GM19397 (cell line): ENCODE measurements around the gene MSX2.

ENCODE experiments used
- ATAC-seq: cut with Tn5 transposase; IDR thresholded peaks from one replicate; pipeline ENCODE4 v1.9.1; 2021; ENCODE audit warnings: mild to moderate bottlenecking, moderate library complexity; ENCODE audit not compliant: unreplicated experiment

Gene MSX2

DNA sequence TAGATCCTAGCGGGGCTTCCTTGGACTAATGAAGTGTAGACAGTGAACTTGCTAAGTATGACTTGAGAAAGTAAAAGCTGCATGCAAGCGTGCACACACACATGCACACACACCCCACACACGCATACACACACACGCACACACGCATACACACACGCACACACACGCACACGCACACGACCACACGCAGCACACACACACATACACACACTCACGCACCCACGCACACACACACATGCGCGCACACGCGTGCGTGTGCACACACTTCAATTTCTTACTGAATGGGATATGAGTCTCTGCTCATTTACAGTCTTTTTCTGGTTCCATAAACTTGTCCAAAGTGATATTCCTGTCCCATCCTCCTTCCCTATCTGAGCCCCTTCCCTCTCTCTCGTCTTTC lies 41.2 kb downstream of the MSX2 start:
- no peak for ATAC-seq

- ATAC-seq: no peak
Measured at GRCh38 chr5:174767670-174768069, 43.3 kb downstream of the MSX2 start.

DNA sequence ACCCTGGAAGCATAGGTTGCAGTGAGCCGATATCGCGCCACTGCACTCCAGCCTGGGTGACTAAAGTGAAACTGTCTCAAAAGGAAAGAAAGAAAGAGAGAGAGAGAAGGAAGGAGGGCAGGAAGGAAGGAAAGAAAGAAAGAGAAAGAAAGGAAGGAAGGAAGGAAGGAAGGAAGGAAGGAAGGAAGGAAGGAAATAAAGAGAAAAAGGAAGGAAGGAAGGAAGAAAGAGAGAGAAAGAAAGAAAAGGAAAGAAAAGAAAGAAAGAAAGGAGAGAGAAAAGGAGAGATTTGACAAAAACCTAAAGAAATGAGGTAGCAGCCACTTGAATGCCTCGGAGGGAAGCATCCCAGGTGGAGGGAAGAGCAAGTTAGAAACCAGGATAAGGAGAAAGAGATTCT lies 44.6 kb downstream of the MSX2 start:
- no peak for ATAC-seq

DNA sequence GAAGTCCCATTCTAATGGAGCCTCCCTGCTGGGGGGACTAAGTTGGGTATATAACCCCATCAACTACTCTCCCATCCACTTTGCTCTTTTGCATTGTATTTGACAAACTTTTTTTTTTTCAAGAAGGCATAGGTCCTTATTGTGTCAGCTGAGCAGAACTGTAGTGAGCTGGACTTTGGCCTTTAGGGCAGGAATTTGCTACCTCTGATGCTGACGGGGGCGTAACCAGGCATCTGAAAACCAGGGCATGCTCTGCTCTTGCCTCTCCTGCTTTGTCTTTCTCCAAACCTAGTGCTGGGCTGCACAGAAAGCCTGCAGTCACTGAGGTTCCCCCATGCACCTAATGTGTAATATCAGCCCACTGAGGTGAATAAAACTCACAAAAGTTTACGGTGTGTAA lies 49.0 kb downstream of the MSX2 start:
- no peak for ATAC-seq

DNA sequence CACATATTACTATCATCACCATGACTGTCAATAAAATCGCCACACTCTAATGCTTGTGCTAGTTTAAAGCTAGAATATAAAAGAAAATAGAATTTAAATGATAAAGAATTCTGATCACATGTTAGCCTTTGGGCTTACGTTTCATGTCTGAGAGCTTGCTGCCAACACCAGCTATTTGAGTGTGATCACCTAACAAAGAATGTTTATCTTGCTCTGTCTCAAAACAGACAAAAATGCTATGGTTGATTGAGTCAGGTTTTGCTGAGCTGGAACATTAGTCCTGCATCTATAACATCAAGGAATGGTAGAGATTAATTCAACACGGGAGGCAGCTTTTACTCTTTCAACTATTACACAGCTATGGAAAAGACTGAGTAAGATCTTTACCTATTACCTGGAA lies 50.7 kb downstream of the MSX2 start:
- no peak for ATAC-seq

DNA sequence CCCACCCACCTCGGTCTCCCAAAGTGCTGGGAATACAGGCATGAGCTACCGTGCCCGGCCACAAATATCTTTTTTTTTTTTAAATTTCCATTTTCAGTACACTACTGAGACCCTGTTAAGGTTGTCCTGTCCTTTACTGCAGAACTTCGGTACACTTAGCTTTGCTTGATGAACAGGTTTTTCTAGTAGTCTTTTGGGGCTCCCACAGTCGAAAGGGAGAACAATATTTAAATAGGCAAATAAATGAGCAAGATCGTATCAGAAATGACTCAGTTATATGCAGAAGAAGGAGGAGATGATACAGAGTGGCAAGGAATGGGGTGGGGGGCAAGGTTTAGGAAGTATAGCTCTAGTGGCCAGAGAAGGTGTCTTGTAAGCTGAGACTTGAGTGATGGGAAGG lies 52.7 kb downstream of the MSX2 start:
- no peak for ATAC-seq

DNA sequence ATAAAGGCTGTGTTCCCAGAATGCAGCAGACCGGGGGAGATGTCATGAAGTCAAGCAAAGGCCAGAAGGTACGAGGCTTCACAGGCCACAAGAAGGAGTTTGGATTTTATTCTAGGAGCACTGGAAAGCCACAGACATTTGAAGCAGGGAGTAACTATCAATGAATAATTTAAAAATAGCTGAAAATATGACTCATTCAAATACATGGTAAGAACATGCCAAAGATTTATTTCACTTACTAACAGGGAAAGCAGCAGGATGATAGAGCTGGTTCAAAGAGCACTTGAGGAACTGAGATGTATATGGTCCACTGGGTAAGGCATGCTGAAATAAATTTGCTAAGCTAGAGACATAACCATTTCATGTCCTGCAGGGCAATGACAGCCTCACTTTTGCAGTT lies 53.2 kb downstream of the MSX2 start:
- ATAC-seq: no peak
